Activated CD8-positive, alpha-beta memory T cell treated with anti-CD3 and anti-CD28 coated beads for 48 hours (primary cell): ENCODE results near the gene DSEL.
A peak's percentile ranks its signal among the peaks of the same experiment; 100 is the strongest.

Experiments
- DNase-seq, 3 experiments: peaks; one replicate each; pipeline ENCODE4 v3.0.0-alpha.2; 2020; ENCODE audit warnings: low read depth in 2 of 3, low spot score in 2 of 3

DSEL gene

DNA sequence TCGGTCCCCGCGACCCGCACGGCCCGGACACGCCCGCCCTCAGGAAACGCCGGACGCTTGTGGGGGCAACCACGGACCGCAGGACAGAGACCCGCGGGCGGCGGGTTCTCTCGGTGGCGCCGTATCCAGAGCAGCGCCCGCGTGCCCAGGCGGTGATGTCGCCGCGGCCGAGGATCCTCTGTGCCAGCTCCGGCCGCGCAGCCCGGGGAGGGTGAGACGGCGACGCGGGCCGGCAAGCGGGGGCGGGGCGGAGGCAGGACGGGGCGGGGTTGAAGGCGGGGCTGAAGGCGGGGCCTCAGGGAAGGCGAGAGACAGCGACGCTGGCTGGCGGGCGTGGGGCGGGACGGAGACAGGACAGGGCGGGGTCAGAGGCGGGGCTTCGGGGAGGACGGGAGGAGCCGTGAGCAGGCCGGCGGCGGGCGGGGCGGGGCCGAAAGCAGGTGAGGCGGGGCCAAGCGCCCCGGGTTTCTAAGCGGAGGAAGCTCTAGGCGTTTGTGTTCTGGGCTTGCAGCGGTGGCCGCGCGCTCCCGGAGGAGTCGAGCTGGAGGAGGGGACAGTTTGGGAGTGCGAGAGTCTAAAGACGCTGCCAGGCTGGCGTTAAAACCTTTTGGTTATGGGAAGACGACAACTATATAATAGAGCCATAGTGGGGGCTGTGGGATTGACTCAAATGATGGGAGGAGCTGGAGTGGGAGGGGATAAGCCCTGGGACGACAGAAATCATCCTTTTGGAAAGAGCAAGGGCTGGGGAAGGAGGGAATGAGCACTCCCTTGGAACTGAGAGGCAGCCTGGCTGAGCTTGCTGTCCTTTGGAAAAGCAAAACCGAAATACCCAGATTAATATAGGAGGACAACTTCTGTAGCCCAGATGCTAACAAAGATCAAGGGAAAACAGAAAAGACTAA lies at the start of gene DSEL:
DSEL (minus strand) TSS at position 182 of the 905 bp plus-strand sequence. CDS start 2,112 bp downstream, outside the sequence.
- peak; percentile 92 to 98 (median 95) for DNase-seq

DNA sequence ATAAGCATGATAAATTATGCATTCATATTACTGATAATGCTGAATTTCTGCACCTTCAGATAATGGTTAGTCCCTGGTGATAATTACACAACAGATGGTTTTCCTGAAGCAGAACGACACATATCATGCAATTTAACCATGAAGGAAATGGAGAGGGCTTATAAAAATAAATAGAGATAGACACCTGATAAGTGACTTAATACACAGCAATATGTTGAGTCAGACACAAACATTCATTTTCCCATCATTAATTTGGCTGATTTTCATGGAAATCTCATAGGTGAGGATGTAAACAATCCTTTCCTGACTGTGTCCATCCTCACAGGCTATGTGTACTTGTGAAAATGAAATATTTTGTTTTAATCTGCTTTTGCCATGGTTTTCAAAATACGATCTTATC lies 36.9 kb upstream of the DSEL start:
- no peak for DNase-seq

- no peak for DNase-seq
These were observed 34.5 kb upstream of the DSEL start for GRCh38 chr18:67550872-67551520.

DNA sequence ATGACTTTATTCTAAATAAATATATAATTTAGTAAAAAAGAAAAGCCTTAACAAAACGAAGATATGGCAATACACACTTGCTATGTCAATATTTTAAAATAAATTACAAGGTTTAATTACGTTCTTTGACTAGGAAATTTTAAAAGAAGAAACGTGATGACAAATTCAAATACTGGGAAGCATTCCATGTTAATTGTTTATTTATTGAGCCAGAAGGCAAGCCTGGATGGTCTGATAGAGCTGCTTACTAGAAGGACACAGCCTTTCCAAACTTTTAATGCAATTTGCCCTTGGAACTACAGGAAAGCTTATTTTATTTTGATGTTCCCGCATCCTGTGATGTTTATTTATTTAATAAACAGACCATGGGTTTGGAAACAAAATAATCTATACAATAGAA lies 33.4 kb upstream of the DSEL start:
- DNase-seq, result no peak

DNA sequence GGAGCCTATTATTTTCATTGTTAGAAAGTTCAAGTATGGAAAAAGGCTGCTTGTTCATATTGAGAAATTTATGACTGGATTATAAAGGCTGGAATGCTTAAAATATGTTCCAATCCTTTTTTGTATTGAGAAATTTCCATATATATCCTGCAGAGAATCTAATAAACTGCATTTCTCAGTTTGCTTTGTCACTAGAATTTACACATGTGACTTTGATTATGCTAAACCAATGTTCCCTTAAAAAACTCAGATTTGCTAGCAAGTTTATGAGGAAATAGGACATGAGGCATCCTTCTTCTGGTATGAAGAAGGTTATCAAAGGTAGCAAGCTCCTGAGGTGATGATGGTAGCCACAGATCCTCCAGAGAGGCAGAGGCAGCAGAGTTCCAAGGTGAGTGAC lies 29.2 kb upstream of the DSEL start:
- DNase-seq, result no peak

- no peak for DNase-seq
These were observed 24.0 kb upstream of the DSEL start for GRCh38 chr18:67540559-67540958.

- no peak for DNase-seq
These were observed 15.4 kb upstream of the DSEL start for GRCh38 chr18:67531929-67532328.

DNA sequence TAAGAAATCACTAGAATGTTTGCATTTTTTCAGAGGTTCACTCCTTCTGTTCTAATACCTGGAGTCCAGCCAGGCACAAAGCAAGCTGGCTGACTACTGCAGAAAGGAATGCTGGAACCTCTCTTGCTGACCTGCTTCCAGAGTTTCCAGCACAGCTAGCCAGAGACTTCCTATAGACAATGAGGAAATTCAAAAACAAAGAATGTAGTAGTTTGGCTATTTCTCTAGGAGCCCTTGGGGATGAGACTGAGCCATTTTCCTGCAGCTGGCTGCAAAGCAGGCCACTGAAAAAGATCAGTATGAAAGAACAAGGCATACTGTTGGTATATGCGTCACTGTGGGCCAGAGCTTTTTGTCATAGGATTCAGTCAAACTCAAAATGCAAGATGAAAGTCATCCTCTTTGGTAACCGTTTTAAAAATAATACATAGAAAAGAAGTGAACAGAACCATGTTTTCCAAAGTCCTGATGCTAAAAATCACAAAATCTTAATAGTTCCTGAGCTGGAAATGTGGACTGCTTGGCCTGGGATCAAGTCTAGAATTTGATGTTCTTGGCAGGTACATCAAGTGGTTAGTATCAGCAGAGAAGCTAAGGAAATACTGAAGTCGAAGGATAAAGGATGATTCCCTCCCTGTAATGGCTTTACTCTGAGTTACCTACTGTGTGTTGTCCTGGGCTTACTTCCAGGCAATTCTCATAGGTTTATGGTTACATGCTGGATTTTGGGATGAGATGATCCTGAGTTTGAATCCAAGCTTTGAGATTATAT lies 9.0 kb upstream of the DSEL start:
- no peak for DNase-seq

DNA sequence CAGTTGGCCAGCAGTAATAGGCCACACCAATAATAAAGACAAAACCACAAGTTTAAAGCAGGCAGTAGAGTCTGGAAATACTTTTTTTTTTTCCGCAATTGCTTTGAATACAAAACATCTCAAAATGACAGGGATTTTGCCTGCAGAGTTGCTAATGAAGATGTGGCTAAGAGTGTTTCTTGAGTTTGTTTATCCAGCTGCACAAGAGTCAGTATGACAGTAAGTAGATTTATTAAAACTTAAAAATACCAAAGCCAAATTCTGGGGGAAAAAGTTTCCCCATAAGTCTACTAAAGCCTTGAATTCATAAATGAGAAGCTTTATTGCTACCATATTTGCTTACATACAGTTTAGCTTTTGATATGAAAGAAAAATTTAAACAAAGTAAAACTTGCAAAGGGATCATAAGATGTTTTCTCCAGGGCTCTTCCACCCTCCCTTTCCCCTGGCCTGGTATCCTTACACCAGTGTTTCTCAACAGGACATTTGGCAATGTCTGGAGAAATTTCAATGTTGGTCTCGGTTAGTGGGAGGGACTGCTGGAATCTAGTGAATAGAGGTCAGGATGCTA lies 3.9 kb upstream of the DSEL start:
- no peak for DNase-seq

- DNase-seq, result no peak
These were observed 3.1 kb upstream of the DSEL start for GRCh38 chr18:67519592-67519991.

DNA sequence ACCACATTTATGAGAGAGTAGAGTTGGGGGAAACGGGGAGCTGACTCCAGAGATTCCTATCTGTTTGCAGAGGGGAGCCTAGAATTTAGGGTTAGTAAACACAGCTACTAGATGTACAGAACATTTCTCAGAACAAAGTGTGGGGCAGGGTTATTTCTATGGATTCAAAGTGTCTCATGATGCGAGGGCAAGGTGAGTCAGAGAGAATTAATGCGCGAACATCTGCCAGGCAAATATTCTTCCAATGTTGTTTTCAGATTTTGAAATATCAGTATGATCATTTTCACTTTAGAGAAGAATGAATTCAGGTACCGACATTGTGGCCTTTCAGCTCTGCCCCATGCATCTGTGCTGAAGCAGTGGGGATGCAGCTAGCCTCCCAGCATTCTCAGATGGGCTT lies 2.0 kb upstream of the DSEL start:
- no peak for DNase-seq

- no peak for DNase-seq
These were observed 885 bp upstream of the DSEL start for GRCh38 chr18:67517444-67517765.

- DNase-seq, result peak; percentile 30 to 37 (median 36)
These were observed 480 bp downstream of the DSEL start for GRCh38 chr18:67515942-67516538.

DNA sequence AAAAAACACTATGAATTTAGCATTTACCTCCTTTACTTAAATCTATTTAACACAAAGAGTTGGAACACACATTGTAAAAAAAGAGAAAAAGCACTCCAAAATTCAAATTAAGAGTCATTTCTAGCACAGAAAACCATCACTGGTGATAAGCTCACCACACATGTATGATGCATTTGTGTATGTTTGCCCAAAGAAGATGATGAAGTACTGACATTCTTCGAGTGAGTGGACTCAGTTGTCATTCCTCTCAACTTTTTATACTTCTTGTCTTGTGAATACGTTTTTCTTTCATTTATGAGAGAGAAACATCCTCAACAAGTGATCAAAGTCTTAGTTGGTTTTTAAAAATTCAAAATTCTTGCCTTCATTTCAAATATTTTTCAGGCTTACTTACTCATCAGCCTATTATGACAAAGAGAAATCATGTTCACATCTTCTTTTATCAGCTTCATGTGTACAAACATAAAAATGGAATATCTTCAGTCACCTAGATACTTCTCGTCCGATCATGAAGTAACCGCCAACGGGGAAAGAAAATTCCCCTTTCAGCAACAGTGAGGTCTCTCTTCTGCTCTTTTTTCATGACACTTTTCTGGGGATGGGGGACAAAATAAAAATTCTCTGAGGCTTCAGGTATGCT lies 1.5 kb downstream of the DSEL start:
- no peak for DNase-seq

- DNase-seq, result no peak
These were observed 2.1 kb downstream of the DSEL start for GRCh38 chr18:67514465-67514864.

- no peak for DNase-seq
These were observed 3.2 kb downstream of the DSEL start for GRCh38 chr18:67513280-67513679.

- no peak for DNase-seq
These were observed 4.7 kb downstream of the DSEL start for GRCh38 chr18:67511840-67512239.

DNA sequence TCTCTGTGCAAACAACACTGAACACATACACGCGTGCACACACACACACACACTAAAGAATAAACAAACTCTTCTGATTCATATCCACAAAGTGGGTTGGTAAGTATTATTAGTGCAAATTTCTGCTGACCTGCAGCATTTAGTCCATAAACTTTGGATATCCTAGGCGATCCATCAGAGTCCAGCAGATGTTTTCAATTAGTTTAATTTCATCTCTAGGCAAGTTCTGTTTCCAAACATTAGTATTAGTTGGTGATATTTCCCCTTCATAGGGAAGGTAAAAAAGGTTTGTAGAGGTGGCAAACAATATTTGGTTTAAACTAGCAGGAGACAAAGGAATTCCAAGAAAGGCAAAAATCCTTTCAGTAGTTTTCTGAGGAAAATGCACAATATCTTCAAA lies 5.7 kb downstream of the DSEL start:
- no peak for DNase-seq

DNA sequence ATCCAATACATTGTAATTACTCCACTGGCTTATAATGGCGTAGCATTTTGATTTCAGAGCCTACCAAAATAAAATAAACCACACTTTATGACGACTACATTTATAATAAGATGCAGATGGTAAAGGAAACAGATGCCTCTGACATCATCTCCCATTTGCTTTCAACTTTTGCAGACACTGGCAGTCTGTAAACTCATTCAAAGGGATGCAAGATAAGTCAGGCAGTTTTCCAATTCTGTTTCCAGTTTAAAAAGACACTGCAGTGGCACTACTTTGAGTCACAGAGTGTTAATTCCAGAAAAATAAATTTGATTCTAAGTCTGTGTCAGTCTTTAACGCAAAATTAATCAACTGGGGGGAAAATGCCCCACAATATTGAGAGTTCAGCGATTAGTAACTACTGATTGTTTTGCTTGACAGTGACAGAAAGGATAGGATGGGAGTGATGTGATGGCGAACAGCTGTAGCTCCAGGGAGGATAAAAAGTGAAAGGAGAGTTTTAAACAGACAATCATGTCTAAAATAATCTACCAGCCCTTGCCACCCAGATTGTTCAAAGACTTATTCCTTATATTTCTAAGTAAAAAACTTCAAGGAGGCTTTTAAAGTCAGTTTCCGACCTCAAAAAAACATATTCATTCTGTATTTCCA lies 6.7 kb downstream of the DSEL start:
- no peak for DNase-seq

- no peak for DNase-seq
These were observed 8.4 kb downstream of the DSEL start for GRCh38 chr18:67508146-67508545.
